Peyer's patch (tissue), 4 donors: ENCODE data around the gene SAMMSON.

Experiments
- POLR2A ChIP-seq, 2 donors: fragments of 450-650 bp; IDR thresholded peaks; one replicate each; pipeline ENCODE4 v1.5.1; 2017; ENCODE audit warnings: antibody characterized with exemption in 2 of 2, mild to moderate bottlenecking in 2 of 2, moderate library complexity in 2 of 2
- TF ChIP-seq, protein P1 (sequence below), 6 experiments: fragments of 450-650 bp in 4 of 6; fragments of 200-600 bp in 2 of 6; sonication (generic) in 1 of 6; IDR thresholded peaks; one replicate each; pipeline ENCODE4 v1.5.1; 2017 to 2019; ENCODE audit warnings: antibody characterized with exemption in 6 of 6, mild to moderate bottlenecking in 3 of 6, moderate library complexity in 1 of 6

DNA sequence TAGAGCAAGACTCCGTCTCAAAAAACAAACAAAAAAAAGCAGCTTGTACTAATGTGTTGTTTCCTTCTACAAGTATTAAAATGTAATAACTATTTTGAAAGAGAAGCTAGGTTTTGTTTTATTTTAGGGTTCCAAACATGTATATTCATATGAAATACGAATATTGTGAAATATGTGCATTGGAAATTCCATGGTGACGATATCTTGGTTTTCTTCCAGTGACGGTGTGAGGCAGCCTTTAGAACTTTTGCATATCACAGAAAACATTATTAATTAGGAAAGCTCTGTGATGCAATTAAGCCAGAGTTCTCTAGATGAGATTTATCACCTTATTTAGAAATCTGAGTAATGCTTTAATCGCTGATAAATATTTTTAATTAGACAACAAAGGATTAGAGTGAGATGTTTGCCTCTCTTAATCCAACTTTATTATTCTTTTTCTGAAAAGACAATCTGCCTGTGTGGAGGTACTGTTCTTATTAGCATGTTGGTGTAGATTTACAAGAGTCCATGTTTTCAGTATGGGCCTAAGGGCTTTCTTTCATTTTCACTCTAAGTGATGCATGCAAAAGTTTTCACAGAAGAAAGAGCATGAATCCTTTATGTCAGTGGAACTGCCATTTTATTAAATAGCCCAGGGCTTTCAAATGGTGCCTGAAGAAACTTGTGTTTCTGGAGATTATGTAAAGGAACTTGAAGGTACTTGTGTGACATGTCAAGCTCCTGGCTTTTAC, 37.7 kb upstream of the SAMMSON start:
- TF ChIP-seq, protein P1, sequence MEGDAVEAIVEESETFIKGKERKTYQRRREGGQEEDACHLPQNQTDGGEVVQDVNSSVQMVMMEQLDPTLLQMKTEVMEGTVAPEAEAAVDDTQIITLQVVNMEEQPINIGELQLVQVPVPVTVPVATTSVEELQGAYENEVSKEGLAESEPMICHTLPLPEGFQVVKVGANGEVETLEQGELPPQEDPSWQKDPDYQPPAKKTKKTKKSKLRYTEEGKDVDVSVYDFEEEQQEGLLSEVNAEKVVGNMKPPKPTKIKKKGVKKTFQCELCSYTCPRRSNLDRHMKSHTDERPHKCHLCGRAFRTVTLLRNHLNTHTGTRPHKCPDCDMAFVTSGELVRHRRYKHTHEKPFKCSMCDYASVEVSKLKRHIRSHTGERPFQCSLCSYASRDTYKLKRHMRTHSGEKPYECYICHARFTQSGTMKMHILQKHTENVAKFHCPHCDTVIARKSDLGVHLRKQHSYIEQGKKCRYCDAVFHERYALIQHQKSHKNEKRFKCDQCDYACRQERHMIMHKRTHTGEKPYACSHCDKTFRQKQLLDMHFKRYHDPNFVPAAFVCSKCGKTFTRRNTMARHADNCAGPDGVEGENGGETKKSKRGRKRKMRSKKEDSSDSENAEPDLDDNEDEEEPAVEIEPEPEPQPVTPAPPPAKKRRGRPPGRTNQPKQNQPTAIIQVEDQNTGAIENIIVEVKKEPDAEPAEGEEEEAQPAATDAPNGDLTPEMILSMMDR (IDR thresholded peaks at IDR 0.05) = no peak
- TF ChIP-seq POLR2A (IDR thresholded peaks at IDR 0.05) = no peak
